ENCODE data around the gene ALDH1A1.

Gene ALDH1A1

DNA sequence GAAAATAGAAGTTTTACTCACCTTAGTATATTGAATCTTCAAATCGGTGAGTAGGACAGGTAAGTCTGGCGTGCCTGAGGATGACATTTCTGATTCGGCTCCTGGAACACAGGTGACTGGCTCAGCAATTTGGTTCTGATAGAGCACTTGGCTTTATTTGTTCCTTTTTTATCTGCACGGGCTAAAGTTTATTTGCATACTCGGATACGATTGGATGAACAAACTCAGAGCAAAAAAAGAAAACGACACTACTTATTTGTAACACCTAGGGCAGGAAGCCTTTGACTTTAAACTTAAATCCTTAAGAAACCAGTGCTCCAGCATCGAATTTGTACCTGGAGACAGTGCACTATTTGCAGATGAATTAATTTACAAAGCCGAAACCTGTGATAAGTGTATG lies at the start of gene ALDH1A1:
TSS of gene ALDH1A1 (minus strand) at position 140 of the 400 bp plus-strand sequence. CDS start at position 87, 53 bp downstream.
- DNase-seq (ENCODE audit: low spot score) = no peak

GRCh38 chr9:73001860-73002259 lies 49.0 kb upstream of the ALDH1A1 start:
- no peak for DNase-seq (ENCODE audit: low spot score)

GRCh38 chr9:72998363-72998762 lies 45.5 kb upstream of the ALDH1A1 start:
- DNase-seq (ENCODE audit: low spot score) = no peak

GRCh38 chr9:72997387-72997995 lies 44.6 kb upstream of the ALDH1A1 start:
- no peak for DNase-seq (ENCODE audit: low spot score)

GRCh38 chr9:72996684-72997314 lies 43.9 kb upstream of the ALDH1A1 start:
- DNase-seq (ENCODE audit: low spot score) = no peak

DNA sequence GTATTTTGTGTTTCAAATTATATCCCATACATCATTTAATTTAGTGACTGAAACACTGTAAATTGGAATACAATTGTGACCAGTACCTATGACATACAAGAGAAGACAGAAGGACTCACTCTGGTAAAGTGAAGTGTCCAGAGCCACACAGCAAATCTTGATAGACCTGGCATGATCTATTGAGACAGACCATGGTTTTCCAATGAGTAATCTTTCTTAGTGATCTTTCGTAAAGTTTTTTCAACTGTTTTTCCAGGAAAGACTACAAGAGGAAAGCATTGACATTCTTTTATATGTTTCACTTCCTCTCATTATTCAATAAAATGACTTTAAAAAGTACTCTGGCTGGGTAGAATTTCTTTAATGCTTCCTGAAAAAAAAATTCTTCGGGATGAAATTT lies 43.3 kb upstream of the ALDH1A1 start:
- no peak for DNase-seq (ENCODE audit: low spot score)

GRCh38 chr9:72995131-72996024 lies 42.5 kb upstream of the ALDH1A1 start:
- DNase-seq (ENCODE audit: low spot score) = no peak

- DNase-seq (ENCODE audit: low spot score) = no peak
These were observed 38.9 kb upstream of the ALDH1A1 start for GRCh38 chr9:72991772-72992171.

DNA sequence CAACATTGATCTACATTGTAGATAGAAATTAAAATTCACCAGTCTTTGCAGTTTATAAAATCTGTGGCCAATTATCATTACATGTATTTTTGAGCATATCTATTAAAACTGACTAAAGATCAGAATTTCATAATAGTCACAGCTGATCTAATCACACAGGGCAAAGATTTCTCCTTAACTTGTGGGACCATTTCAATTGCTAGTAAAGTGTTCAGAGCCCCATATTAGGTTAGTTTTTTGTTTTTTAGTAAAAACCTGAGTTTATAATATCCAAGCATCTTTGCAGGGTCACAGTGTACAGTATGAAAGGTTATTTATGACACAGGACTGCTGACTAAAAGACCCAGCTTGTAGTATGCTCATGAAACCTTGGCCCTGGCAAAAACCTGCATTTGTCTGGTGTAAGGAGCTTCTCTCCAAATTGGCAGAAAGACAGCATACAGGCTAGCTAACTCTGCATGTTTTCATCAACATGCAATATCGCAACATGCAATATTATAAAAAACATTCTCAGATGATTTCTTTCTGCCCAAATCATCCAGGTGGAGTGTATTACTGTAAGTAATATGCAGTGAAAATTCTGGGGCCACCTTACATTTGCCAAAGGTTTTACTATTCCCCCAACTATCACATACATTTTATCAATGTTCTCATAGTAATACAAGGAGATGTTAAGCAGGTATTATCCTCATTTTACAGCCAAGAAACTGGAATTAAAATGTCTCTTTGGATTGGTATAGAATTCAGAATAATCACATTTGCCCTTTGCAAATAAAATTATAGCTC lies 37.7 kb upstream of the ALDH1A1 start:
- DNase-seq (ENCODE audit: low spot score) = no peak

DNA sequence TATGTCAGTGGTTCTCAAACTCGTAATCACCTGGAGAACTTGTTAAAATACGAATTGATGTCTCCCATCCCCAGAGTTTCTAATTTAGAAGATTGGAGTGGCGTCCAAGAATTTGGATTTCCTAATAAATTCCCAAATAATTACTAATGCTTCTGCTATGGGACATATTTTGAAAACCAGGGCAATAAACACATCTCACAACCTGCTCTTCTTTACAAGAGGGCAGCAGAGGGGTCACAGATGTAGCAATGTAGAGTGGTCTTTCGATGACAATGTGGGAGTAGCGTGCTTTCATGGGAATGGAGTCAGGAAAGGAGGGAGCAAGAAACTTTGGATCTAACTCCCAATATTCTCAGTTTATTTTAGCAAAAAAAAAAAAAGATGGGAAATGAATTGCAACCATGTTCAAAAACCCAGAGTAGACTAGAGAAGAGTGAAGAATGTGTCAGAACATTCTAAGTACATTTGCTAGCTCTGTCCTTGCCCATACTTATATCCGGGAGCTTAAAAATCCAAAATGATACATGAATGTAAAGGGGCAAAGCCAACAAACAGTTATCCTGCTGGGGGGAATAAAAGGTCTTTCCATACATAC lies 33.8 kb upstream of the ALDH1A1 start:
- DNase-seq (ENCODE audit: low spot score) = no peak

- no peak for DNase-seq (ENCODE audit: low spot score)
These were observed 32.9 kb upstream of the ALDH1A1 start for GRCh38 chr9:72985746-72986145.

DNA sequence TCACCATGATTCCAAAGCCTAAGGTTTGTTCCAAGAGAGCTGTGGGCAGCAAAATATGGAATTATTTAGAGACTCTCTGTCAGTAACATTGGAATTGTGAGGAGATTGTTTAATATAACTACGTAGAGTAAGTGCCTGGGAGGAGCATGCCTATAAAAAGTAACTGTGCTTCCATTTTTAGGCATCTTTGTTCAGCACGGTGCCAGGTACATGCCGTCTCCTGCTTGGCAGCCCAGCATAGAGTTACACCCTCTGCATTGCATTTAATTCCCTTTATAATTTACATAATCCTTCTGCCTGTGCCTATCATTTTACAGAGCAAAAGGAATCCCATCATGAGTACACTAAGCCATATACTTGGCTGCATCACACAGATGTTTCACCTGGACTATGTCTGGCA lies 32.1 kb upstream of the ALDH1A1 start:
- no peak for DNase-seq (ENCODE audit: low spot score)

GRCh38 chr9:72984226-72984947 lies 31.5 kb upstream of the ALDH1A1 start:
- DNase-seq (ENCODE audit: low spot score) = no peak

DNA sequence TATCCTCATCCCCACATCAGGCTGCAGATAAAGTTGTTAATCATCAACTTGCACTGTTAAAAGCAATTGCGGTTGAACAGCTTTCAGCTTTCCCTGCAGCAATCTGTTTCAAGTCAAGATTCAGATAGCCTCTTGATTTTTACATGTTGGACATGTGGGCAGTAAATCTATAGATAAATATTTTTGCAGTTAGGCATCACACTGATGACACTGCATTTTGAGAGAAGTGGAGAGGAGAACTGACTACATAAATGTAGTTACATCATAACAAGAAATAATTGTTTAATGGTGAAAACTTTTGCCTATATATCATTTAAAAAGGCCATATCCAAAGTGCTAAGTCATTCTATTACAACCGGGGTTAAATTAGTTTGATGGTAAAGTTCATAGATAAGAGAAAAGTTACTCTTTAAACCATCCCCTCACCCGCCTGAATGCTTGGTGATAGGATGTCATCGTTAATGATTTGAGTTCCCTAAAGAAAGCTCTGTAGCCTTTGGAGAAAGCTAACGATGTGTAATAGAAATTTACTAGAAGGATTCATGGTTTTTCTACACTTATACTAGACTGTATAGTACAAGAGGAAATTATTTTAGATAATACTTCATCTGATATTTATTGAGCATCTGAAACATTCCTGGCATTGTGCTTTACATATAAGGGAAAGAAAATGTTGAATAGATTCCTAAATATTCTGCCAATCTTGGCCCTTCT lies 30.8 kb upstream of the ALDH1A1 start:
- no peak for DNase-seq (ENCODE audit: low spot score)

DNA sequence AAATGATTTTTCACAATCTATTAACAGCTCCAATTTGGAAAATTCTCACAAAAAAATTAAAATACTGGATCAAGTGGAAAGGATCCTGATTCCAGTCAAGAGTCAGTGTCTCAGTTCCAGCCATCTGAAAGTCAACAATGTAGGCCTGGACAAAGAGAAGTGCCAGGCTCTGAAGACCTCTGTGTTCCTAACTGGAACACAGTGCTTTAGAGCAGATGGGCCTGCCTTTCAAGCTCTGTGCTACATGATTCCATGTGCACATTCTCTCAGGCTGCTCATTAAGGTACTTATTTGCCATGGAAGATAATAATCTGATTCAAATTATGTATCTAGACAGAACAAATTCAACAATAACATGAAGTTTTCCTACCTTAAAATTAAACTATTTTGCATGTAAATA lies 30.2 kb upstream of the ALDH1A1 start:
- no peak for DNase-seq (ENCODE audit: low spot score)

DNA sequence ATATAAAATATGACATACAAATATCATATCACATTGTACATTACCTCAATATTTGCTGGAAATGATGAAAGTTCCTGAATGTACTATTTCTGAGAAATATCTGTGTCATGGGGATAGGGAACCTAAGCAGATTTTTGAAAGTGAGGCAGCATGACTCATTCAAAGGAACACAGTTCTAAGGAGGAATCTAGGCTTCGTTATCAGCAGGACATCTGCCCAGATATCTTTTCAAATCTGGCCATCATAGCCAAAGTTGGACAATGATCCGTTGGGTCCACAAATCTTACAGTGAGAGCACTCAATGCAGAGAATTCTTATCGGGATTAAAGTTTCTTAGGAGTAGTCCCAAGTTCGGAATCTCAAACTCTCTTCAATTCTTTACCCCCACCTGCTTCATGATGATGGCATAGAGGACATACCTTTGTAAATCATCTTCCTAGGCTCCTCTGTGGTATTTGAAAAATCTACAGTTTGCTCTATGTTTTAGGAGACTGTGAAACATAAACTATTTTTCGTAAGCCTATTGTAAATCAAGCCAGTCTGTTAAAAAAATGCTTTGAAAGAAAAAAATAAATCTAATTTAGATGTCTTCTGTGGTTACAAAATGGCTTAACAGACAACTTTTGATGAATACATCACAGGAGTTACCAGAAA lies 29.4 kb upstream of the ALDH1A1 start:
- no peak for DNase-seq (ENCODE audit: low spot score)

DNA sequence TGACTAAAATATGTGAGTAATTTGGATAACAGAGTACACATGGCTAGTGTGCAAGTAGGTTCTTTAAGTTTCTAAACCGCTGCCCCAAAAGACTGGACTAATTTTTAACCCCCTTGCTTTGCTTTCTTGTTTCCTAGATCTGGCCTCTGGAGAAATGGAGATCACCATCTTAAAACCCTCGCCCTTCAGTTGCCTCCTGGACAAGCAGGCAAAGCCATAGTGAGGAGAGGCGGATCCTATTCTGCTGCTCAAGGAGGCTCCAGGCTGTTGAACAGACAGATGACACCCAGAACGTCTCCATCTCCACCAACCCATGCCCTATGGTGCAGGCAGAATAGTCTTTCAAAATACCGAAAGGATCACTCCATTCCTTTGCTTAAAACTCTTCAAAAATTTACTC lies 28.6 kb upstream of the ALDH1A1 start:
- DNase-seq (ENCODE audit: low spot score) = no peak

DNA sequence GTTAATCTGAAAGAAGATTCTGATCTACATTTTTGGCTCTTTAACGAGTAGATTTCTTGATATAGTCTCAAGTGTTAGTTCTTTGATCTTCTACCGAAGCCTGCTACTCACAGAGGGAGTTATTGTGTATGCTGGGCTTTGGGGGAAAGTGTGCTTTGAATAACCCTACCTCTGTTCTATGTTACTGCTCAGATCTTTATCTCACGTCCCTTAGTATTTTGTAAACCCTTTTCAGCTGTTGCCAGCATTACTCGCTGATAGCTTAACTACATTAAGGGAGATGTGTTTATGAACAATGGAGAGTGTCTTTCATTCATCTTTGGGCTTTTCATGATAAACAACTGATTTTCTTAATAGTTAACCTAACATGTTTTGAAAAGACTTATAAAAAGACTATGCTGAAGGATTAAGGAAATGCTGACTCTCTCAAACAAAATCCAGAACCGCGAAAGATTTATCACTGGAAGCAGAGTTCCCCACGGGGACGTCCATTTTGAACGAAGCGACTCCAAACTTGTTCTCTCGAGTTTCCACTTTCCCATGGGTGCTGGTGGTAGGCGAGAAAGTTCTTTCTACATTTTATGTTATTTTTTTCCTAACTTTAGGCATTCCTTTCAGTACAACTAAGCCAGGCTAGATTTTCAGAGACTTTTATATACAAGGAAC lies 27.9 kb upstream of the ALDH1A1 start:
- no peak for DNase-seq (ENCODE audit: low spot score)

DNA sequence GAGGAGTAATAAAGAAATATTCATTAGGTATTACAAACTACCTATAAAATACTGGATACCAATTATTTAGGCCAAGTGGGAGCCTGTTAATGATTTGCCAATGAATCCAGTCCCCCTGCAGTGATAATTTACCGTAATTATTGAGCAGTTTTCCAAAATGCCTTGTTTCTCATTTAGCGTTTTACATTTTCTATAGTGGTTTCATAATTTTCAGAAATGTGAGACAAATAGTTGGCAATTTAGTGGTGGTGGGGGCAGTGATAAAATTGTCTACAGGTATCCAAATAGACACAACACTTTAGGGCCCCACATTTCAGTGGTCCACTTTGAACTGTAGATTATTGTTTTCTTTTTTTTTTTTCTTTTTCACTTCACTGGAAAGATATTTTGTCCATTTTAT lies 27.3 kb upstream of the ALDH1A1 start:
- no peak for DNase-seq (ENCODE audit: low spot score)

Measured in CD4-positive, alpha-beta T cell treated with Interleukin-15 for 4 hours (primary cell).